Spleen (tissue), 7 donors: ENCODE data around the gene TMEM132D.
"Not testable (repeated sequence)": the region's sequence is repeated elsewhere in the genome, so short reads cannot be mapped to it uniquely, and the experiment has no call there.

Experiments used
- CTCF ChIP-seq, 11 experiments: fragments of 200-600 bp in 7 of 11; fragments of 450-650 bp in 4 of 11; sonication (generic) in 4 of 11; IDR thresholded peaks in 8 of 11; conservative IDR thresholded peaks in 3 of 11; 1 replicate in 7 of 11; 2 replicates in 4 of 11; pipeline versions ENCODE4 v1.4.0 to v1.8.0; 2016 to 2021; ENCODE audit warnings: antibody characterized with exemption in 11 of 11, inconsistent platforms in 4 of 11, mild to moderate bottlenecking in 1 of 11
- POLR2A ChIP-seq, 3 donors: fragments of 450-650 bp; IDR thresholded peaks; one replicate each; pipeline ENCODE4 v1.5.1; 2017; ENCODE audit warnings: antibody characterized with exemption in 3 of 3, mild to moderate bottlenecking in 1 of 3
- POLR2AphosphoS5 ChIP-seq, 3 donors: sonication (generic); formaldehyde crosslinking; IDR thresholded peaks; one replicate each; pipeline ENCODE4 v1.5.1; 2017; ENCODE audit warnings: antibody characterized with exemption in 3 of 3
- donor health status: DM: no; HTN: no; CAD: no; lungs with moderate emphysema.
- donor health status: DM: no; HTN: no; CAD: no.
- donor health status: DM: no; HTN: no; CAD: no.

- TF ChIP-seq CTCF (IDR thresholded peaks at IDR 0.05 in 8 of 11, conservative IDR thresholded peaks at IDR 0.05 in 3 of 11); POLR2A (IDR thresholded peaks at IDR 0.05); POLR2AphosphoS5 (IDR thresholded peaks at IDR 0.05): not testable (repeated sequence)
These were observed 713.9 kb downstream of the TMEM132D start for GRCh38 chr12:129189879-129190278.
